GM12878 (cell line): ENCODE results near the gene PEMT. TPM values are rescaled to one million over a fixed set of nuclear protein-coding genes. Genes with fewer than 3 reads are reported as not detected.

ENCODE experiments used
- BHLHE40 ChIP-seq, 2 experiments: fragments of 450-650 bp in 1 of 2; IDR thresholded peaks; 2 replicates each; pipeline ENCODE4 v1.6.1; 2011 to 2017; ENCODE audit warnings: low read depth in 2 of 2, borderline replicate concordance in 1 of 2, improper control_type of control experiment in 1 of 2, low read length in 1 of 2, mild to moderate bottlenecking in 1 of 2
- CHD4 ChIP-seq: fragments of 200-600 bp; sonication (generic); IDR thresholded peaks from 2 replicates; pipeline ENCODE4 v1.6.1; 2016; ENCODE audit warnings: mild to moderate bottlenecking
- EP300 ChIP-seq, 2 experiments: fragments of 150-350 bp in 1 of 2; IDR thresholded peaks; 2 replicates each; pipeline ENCODE4 v1.6.1; 2011 to 2012; ENCODE audit warnings: low read depth in 2 of 2, low read length in 2 of 2, borderline replicate concordance in 1 of 2, improper control_type of control experiment in 1 of 2, inconsistent platforms in 1 of 2; ENCODE audit not compliant: control insufficient read depth in 1 of 2
- ESRRA ChIP-seq: IDR thresholded peaks from 2 replicates; pipeline ENCODE4 v1.6.1; 2012; ENCODE audit warnings: mild to moderate bottlenecking, low read length, improper control_type of control experiment
- FOXK2 ChIP-seq: fragments of 450-650 bp; IDR thresholded peaks from 2 replicates; pipeline ENCODE4 v1.6.1; 2017; ENCODE audit warnings: mild to moderate bottlenecking, moderate library complexity
- HCFC1 ChIP-seq: fragments of 150-350 bp; IDR thresholded peaks from 2 replicates; pipeline ENCODE4 v1.6.1; 2014; ENCODE audit warnings: low read length
- MTA3 ChIP-seq: IDR thresholded peaks from 2 replicates; pipeline ENCODE4 v1.6.1; 2012; ENCODE audit warnings: low read length, inconsistent platforms, borderline replicate concordance
- MYB ChIP-seq: fragments of 150-350 bp; IDR thresholded peaks from 2 replicates; pipeline ENCODE4 v1.6.1; 2014; ENCODE audit warnings: mild to moderate bottlenecking, low read depth, low read length, borderline replicate concordance
- POU2F2 ChIP-seq: IDR thresholded peaks from 3 replicates; pipeline ENCODE4 v1.6.1; 2011; ENCODE audit warnings: low read depth, mild to moderate bottlenecking, low read length, borderline replicate concordance
- RBBP5 ChIP-seq: fragments of 200-600 bp; sonication (generic); conservative IDR thresholded peaks from 2 replicates; pipeline ENCODE4 v1.6.1; 2016
- SRF ChIP-seq, 2 experiments: IDR thresholded peaks; 2 replicates each; pipeline ENCODE4 v1.6.1; 2011; ENCODE audit warnings: low read depth in 2 of 2, low read length in 2 of 2, mild to moderate bottlenecking in 1 of 2, moderate library complexity in 1 of 2
- STAT1 ChIP-seq: fragments of 450-650 bp; conservative IDR thresholded peaks from 2 replicates; pipeline ENCODE4 v1.6.1; 2014; ENCODE audit warnings: antibody characterized with exemption, mild to moderate bottlenecking
- ZZZ3 ChIP-seq: IDR thresholded peaks from 2 replicates; pipeline ENCODE4 v1.6.1; 2011; ENCODE audit warnings: low read depth; ENCODE audit not compliant: control insufficient read depth, insufficient read length
- polyA plus RNA-seq, 11 experiments: library from polyadenylated mRNA; depleted of rRNA in 4 of 11; unstranded in 6 of 11; stranded (reverse) in 5 of 11; fragments of >200 nt; fragmentation: Nextera tagmentation in 4 of 11; fragmentation: Illumina TruSeq in 1 of 11; extraction: Ambion mirVana in 4 of 11; extraction: Trizol in 1 of 11; gene quantifications; 1 replicate in 1 of 11; 2 replicates in 10 of 11; pipeline versions ENCODE4 v1.2.1 to v1.2.3, GENCODE V29; 2011 to 2016; ENCODE audit warnings: inconsistent platforms in 2 of 11, missing spikeins in 2 of 11, low read depth in 1 of 11
- total RNA-seq, 4 experiments: library from RNA; depleted of rRNA in 3 of 4; stranded (reverse); fragments of >200 nt in 3 of 4; fragmentation: Illumina TruSeq in 1 of 4; extraction: Trizol in 1 of 4; gene quantifications; 2 replicates each; pipeline versions ENCODE4 v1.2.1 to v1.2.3, GENCODE V29; 2013 to 2021
- TF ChIP-seq, protein P1 (sequence below): fragments of 450-650 bp; conservative IDR thresholded peaks from 2 replicates; pipeline ENCODE4 v1.6.1; 2017; ENCODE audit warnings: mild to moderate bottlenecking, moderate library complexity
- TF ChIP-seq, protein P2 (sequence below), 3 experiments: IDR thresholded peaks in 2 of 3; conservative IDR thresholded peaks in 1 of 3; 2 replicates each; pipeline ENCODE4 v1.5.1; 2011; ENCODE audit warnings: low read depth in 3 of 3, low read length in 3 of 3, mild to moderate bottlenecking in 3 of 3, control low read depth in 2 of 3, moderate library complexity in 2 of 3, inconsistent platforms in 1 of 3, mixed read lengths in 1 of 3; ENCODE audit not compliant: control insufficient read depth in 2 of 3, insufficient read depth in 1 of 3; ENCODE audit errors: extremely low read depth in 1 of 3

PEMT gene
- total and polyA plus RNA-seq, 10 of the 15 experiments (the other 5 are each of a cell fraction or from before 2014, with no cell fraction given), result 2.8 to 44.7 (median 25.4) TPM

DNA sequence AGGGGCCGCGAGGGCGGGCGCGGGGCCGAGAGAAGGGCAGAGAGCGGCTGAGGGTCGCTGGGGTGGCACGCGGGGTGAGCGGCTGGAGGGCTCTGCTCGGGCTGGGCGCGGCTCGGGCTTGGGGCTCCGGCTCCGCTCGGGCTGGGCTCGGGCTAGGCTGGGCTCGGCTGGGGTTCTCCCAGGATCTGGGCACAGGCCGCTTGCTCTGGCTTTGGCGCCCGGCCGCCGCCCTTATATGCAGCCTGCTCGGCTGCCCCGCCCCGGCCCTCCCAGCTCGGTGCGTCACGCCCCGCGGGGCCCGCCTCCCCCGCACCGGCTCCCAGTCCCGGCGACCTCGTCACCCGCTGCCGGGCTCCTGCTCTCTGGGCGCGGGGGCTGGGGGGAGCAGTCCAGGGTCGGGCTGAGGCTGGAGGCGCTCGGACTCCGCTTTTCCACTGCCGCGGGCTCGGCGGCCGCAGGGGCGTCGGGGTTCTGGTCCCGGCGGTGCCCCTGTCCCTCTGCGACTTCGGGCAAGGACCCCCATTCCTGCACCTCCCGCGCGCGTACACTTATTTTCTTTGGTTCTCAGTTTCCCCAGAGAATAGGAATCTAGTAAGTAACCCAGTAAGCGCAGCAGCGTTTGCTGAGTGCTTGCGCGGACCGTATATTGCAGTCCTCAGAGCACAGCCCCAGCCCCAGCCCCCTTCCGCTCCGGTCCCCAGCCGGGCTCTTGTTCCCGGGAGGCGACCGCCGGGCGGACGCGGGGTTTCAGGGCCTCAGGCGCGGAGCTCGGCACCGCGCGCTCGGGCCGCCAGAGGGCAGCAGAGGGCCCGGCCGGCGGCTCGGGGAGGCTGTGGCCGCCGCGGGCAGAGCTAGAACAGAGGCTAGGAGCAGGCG lies 95.1 kb downstream of the PEMT start, which contains the start of gene RASD1 (continued):
- TF ChIP-seq, protein P1, sequence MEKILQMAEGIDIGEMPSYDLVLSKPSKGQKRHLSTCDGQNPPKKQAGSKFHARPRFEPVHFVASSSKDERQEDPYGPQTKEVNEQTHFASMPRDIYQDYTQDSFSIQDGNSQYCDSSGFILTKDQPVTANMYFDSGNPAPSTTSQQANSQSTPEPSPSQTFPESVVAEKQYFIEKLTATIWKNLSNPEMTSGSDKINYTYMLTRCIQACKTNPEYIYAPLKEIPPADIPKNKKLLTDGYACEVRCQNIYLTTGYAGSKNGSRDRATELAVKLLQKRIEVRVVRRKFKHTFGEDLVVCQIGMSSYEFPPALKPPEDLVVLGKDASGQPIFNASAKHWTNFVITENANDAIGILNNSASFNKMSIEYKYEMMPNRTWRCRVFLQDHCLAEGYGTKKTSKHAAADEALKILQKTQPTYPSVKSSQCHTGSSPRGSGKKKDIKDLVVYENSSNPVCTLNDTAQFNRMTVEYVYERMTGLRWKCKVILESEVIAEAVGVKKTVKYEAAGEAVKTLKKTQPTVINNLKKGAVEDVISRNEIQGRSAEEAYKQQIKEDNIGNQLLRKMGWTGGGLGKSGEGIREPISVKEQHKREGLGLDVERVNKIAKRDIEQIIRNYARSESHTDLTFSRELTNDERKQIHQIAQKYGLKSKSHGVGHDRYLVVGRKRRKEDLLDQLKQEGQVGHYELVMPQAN, result no peak
- TF ChIP-seq SRF (IDR thresholded peaks at IDR 0.05; ENCODE audit: low read depth in 2 of 2, low read length in 2 of 2) (no peak), POU2F2 (no peak), ZZZ3 (no peak), RBBP5 (no peak), STAT1 (0 out of 2 replicates have a peak, but pooled peaks have one; percentile 48), HCFC1 (no peak), MYB (no peak), EP300 (IDR thresholded peaks at IDR 0.05; ENCODE audit: borderline replicate concordance in 1 of 2, control insufficient read depth in 1 of 2, low read depth in 2 of 2, low read length in 2 of 2) (no peak), FOXK2 (no peak), CHD4 (no peak), MTA3 (no peak), ESRRA (no peak), BHLHE40 (IDR thresholded peaks at IDR 0.05; ENCODE audit: borderline replicate concordance in 1 of 2, low read depth in 2 of 2, low read length in 1 of 2) (0 out of 4 replicates have a peak, but pooled peaks of 1 of the 2 experiments have one; percentile 18)
- TF ChIP-seq, protein P2, sequence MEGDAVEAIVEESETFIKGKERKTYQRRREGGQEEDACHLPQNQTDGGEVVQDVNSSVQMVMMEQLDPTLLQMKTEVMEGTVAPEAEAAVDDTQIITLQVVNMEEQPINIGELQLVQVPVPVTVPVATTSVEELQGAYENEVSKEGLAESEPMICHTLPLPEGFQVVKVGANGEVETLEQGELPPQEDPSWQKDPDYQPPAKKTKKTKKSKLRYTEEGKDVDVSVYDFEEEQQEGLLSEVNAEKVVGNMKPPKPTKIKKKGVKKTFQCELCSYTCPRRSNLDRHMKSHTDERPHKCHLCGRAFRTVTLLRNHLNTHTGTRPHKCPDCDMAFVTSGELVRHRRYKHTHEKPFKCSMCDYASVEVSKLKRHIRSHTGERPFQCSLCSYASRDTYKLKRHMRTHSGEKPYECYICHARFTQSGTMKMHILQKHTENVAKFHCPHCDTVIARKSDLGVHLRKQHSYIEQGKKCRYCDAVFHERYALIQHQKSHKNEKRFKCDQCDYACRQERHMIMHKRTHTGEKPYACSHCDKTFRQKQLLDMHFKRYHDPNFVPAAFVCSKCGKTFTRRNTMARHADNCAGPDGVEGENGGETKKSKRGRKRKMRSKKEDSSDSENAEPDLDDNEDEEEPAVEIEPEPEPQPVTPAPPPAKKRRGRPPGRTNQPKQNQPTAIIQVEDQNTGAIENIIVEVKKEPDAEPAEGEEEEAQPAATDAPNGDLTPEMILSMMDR (IDR thresholded peaks at IDR 0.05 in 2 of 3, conservative IDR thresholded peaks at IDR 0.05 in 1 of 3; ENCODE audit: control insufficient read depth in 2 of 3, extremely low read depth in 1 of 3, insufficient read depth in 1 of 3, low read depth in 3 of 3, low read length in 3 of 3), result peak; percentile 74 to 86 (median 79); a peak in 5 of 6 replicates
